Esophagus squamous epithelium (tissue), 4 donors: Measurements from ENCODE around the gene MUCL1.

ENCODE experiments used
- CTCF ChIP-seq, 6 experiments: fragments of 450-650 bp in 4 of 6; fragments of 200-600 bp in 2 of 6; sonication (generic) in 2 of 6; IDR thresholded peaks; one replicate each; pipeline ENCODE4 v1.5.1; 2016 to 2019; ENCODE audit warnings: antibody characterized with exemption in 6 of 6, mild to moderate bottlenecking in 4 of 6, moderate library complexity in 4 of 6
- POLR2A ChIP-seq, 4 donors: fragments of 450-650 bp; IDR thresholded peaks; one replicate each; pipeline ENCODE4 v1.6.1; 2017; ENCODE audit warnings: antibody characterized with exemption in 4 of 4, mild to moderate bottlenecking in 4 of 4, moderate library complexity in 3 of 4

- no peak for TF ChIP-seq CTCF (IDR thresholded peaks at IDR 0.05)
- TF ChIP-seq POLR2A (IDR thresholded peaks at IDR 0.05) = no peak
Measured at GRCh38 chr12:54829511-54829910, 24.8 kb upstream of the MUCL1 start.
